Measurements from ENCODE around the gene PRLR.

GRCh38 chr5:35083150-35083549, 147.1 kb downstream of the PRLR start:
- TF ChIP-seq, protein P1, sequence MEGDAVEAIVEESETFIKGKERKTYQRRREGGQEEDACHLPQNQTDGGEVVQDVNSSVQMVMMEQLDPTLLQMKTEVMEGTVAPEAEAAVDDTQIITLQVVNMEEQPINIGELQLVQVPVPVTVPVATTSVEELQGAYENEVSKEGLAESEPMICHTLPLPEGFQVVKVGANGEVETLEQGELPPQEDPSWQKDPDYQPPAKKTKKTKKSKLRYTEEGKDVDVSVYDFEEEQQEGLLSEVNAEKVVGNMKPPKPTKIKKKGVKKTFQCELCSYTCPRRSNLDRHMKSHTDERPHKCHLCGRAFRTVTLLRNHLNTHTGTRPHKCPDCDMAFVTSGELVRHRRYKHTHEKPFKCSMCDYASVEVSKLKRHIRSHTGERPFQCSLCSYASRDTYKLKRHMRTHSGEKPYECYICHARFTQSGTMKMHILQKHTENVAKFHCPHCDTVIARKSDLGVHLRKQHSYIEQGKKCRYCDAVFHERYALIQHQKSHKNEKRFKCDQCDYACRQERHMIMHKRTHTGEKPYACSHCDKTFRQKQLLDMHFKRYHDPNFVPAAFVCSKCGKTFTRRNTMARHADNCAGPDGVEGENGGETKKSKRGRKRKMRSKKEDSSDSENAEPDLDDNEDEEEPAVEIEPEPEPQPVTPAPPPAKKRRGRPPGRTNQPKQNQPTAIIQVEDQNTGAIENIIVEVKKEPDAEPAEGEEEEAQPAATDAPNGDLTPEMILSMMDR (IDR thresholded peaks at IDR 0.05): no peak
- no peak for TF ChIP-seq POLR2A (IDR thresholded peaks at IDR 0.05)

Measured in heart left ventricle (tissue), 13 donors.